ENCODE measurements around the gene STXBP6. TPM values are rescaled to one million over a fixed set of nuclear protein-coding genes. Genes with fewer than 3 reads are reported as not detected.

Gene STXBP6
- total and polyA plus RNA-seq, 12 donors = 0.06 to 3.7 (median 0.68) TPM

DNA sequence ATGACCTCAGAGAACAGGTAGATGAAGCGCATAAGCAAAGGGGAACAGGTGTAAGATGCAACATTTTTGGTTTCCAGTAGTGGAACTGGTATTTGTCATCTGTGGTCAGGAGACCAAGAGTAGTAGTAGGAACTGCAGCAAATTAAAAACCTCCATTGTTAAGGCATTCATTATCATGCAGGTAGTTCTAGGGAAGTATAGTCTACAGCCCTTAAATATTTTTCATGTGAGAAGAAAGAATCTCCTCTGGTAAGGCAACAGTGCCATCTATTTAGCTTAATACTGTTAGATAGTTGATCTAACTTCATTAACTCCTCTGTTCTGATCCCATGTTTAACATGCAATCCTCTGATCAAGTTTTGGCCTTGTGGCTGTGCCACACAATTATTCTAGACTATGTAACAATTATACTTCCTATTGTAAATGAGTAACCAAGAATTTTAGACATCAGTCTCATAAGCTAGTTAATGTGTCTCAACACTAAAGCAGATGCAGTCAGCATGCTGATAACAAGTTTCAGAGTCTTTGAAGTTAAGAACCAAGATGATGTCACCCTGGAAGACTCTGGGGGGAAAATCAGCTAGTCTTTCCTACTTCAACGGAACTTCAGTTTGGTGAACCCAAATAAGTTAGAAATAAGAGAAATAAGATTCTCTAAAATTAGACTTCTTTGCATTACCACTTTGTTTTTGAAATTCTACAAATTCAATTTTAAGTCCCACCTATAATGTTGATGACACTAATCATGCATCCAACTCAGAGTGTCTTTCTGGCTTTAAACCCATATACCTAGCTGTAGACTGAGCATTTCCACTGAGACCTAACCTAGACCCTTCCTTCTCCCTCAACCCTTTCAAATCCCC, 70.9 kb downstream of the STXBP6 start:
- H3K36me3 ChIP-seq (replicated peaks in 1 of 2) = no peaks in the 10 kb centered on the region
- 75 to 90% (median 82%) methylated on average over 2 of the region's 2 CpGs for WGBS, 4 donors
- no peaks in the 10 kb centered on the region for H3K27me3 ChIP-seq
- intact Hi-C loops (cut with DNase I) = no loop called here
- no peaks in the 10 kb centered on the region for H3K4me1 ChIP-seq (replicated peaks in 1 of 2)
- H3K9me3 ChIP-seq (replicated peaks in 1 of 3) = no peaks in the 10 kb centered on the region
- no peak overlapping the region for H3K27ac ChIP-seq
- no peak for TF ChIP-seq POLR2A (IDR thresholded peaks at IDR 0.05)
- TF ChIP-seq, protein P1, sequence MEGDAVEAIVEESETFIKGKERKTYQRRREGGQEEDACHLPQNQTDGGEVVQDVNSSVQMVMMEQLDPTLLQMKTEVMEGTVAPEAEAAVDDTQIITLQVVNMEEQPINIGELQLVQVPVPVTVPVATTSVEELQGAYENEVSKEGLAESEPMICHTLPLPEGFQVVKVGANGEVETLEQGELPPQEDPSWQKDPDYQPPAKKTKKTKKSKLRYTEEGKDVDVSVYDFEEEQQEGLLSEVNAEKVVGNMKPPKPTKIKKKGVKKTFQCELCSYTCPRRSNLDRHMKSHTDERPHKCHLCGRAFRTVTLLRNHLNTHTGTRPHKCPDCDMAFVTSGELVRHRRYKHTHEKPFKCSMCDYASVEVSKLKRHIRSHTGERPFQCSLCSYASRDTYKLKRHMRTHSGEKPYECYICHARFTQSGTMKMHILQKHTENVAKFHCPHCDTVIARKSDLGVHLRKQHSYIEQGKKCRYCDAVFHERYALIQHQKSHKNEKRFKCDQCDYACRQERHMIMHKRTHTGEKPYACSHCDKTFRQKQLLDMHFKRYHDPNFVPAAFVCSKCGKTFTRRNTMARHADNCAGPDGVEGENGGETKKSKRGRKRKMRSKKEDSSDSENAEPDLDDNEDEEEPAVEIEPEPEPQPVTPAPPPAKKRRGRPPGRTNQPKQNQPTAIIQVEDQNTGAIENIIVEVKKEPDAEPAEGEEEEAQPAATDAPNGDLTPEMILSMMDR (IDR thresholded peaks at IDR 0.05) = no peak
- no peak for DNase-seq
- no peak overlapping the region for H3K4me3 ChIP-seq

DNA sequence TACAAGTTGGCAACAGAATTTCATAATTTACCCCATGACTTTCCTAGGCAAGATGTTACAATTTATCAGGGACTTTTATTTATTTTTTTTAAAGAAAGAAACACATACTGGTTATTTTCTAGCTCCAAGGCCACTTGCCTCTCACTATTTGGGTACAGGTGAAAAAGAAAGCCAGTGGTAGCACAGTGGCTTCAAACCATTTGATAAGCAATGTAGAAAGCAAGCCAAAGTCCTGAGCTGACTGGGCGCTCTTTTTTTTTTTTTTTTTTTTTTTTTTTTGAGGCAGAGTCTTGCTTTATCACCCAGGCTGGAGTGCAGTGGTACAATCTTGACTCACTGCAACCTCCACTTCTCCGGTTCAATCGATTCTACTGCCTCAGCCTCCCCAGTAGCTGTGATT, 73.3 kb downstream of the STXBP6 start:
- no peak for DNase-seq
- TF ChIP-seq, protein P1 (IDR thresholded peaks at IDR 0.05) = no peak
- no peak for TF ChIP-seq POLR2A (IDR thresholded peaks at IDR 0.05)
- Histone ChIP-seq H3K4me1 (replicated peaks in 1 of 2) (no peaks in the 10 kb centered on the region), H3K27me3 (no peaks in the 10 kb centered on the region), H3K4me3 (no peak overlapping the region), H3K27ac (no peak overlapping the region), H3K36me3 (replicated peaks in 1 of 2) (no peaks in the 10 kb centered on the region), H3K9me3 (replicated peaks in 1 of 3) (no peaks in the 10 kb centered on the region)
- WGBS, 4 donors = 89 to 97% (median 95%) methylated on average over 3 of the region's 3 CpGs
- intact Hi-C loops (cut with DNase I) = no loop called here

DNA sequence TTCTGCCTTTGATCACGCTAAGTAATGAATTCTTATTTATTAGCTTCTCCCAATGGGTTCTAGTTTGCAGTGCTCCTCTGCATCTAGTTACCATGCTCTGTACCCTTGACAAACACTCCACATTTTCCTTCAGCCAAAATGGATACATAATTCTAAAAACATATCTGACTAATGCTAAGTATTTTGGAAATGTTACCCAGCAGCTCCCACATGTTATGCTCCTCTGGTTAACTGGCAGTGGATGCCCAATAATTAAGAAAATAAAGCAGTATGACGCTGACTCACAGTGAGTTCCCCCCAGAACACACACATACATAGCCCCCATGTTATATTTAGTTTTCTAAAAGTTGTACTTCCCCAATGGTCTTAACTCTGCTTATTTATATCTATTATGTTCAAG, 74.6 kb downstream of the STXBP6 start:
- TF ChIP-seq, protein P1 (IDR thresholded peaks at IDR 0.05) = no peak
- no peak for TF ChIP-seq POLR2A (IDR thresholded peaks at IDR 0.05)
- 78 to 89% (median 81%) methylated on average over 2 of the region's 2 CpGs for WGBS, 4 donors
- intact Hi-C loops (cut with DNase I) = no loop called here
- H3K27me3 ChIP-seq = no peaks in the 10 kb centered on the region
- H3K4me1 ChIP-seq (replicated peaks in 1 of 2) = no peaks in the 10 kb centered on the region
- DNase-seq = no peak
- no peaks in the 10 kb centered on the region for H3K36me3 ChIP-seq (replicated peaks in 1 of 2)
- H3K4me3 ChIP-seq = no peak overlapping the region
- no peaks in the 10 kb centered on the region for H3K9me3 ChIP-seq (replicated peaks in 1 of 3)
- H3K27ac ChIP-seq = no peak overlapping the region

DNA sequence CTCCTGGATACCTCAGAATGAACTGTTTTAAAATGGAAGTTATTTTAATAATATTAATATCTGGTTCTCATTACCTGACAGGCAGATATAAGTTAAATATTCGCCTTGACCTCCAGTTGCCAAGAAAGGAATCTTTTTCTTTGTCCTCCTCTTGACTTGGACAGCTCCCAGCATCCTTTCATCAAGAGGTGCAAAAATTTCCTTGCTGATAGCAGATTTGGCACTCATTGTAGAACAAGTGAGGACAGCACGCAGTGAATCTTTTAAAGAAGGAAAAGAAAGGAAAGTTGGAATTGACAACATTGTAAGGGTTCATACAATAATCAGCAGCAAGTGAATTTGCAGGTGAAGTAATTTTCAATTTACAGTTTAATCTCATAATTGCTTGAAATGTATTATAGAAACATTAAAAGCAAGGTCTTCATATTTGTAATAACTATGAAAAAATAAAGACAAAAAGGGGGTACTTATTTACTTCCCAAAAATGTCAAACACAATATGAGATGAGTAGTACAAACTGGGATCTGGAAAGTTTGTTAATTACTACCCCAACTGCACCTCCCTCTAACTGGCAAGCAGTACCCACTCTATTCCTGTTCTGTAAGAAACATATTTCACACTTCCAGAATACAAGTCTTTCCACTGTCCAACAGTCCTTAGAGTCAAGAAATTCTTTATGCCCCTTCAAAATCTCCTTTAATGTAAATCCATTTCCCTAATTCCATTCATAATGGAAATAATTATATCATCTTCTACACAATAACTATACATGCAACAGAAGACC, 75.2 kb downstream of the STXBP6 start:
- H3K4me3 ChIP-seq = no peak overlapping the region
- WGBS, 4 donors = 42 to 61% (median 52%) methylated on average over 2 of the region's 2 CpGs
- H3K27me3 ChIP-seq = no peaks in the 10 kb centered on the region
- H3K9me3 ChIP-seq (replicated peaks in 1 of 3) = no peaks in the 10 kb centered on the region
- intact Hi-C loops (cut with DNase I) = no loop called here
- H3K36me3 ChIP-seq (replicated peaks in 1 of 2) = no peaks in the 10 kb centered on the region
- TF ChIP-seq, protein P1 (IDR thresholded peaks at IDR 0.05) = no peak
- TF ChIP-seq POLR2A (IDR thresholded peaks at IDR 0.05) = no peak
- H3K27ac ChIP-seq = no peak overlapping the region
- no peaks in the 10 kb centered on the region for H3K4me1 ChIP-seq (replicated peaks in 1 of 2)
- no peak for DNase-seq
